ENCODE results near the gene EEF1G. TPM values are rescaled to one million over a fixed set of nuclear protein-coding genes. Genes with fewer than 3 reads are reported as not detected.

EEF1G gene
- total and polyA plus RNA-seq, 9 of the 15 experiments (the other 6 are each of a cell fraction or from before 2014, with no cell fraction given): 985 to 2,349 (median 2,035) TPM

- TF ChIP-seq E4F1 (CRISPR knock-in tag; IDR thresholded peaks at IDR 0.05; ENCODE audit: borderline replicate concordance): no peak
- peak in 1 of 2 experiments; percentile 70; a peak in 2 of 4 replicates for TF ChIP-seq SRF (CRISPR knock-in tag; IDR thresholded peaks at IDR 0.05)
- TF ChIP-seq RB1 (IDR thresholded peaks at IDR 0.05; ENCODE audit: low read depth): peak; percentile 23; the same call in 1 of the 2 replicates
- 0 out of 4 replicates have a peak, but pooled peaks of 1 of the 2 experiments have one; percentile 37 for TF ChIP-seq SIN3A (IDR thresholded peaks at IDR 0.05; ENCODE audit: borderline replicate concordance in 2 of 2, control insufficient read depth in 1 of 2, low read depth in 2 of 2, low read length in 2 of 2)
- no peak for TF ChIP-seq DDX20 (tag; IDR thresholded peaks at IDR 0.05; ENCODE audit: low read depth)
- no peak for TF ChIP-seq TRIM25 (IDR thresholded peaks at IDR 0.05; ENCODE audit: borderline replicate concordance)
- TF ChIP-seq RFX5 (IDR thresholded peaks at IDR 0.05; ENCODE audit: low read depth, low read length): no peak
- TF ChIP-seq CBX3 (IDR thresholded peaks at IDR 0.05; ENCODE audit: borderline replicate concordance in 1 of 2, low read length in 2 of 2): peak in 1 of 2 experiments; percentile 36; a peak in 1 of 3 replicates
- TF ChIP-seq MYBL2 (IDR thresholded peaks at IDR 0.05; ENCODE audit: low read depth): no peak
- no peak for TF ChIP-seq MYBL2 (CRISPR knock-in tag; IDR thresholded peaks at IDR 0.05; ENCODE audit: borderline replicate concordance)
- no peak for TF ChIP-seq KDM4B (IDR thresholded peaks at IDR 0.05; ENCODE audit: borderline replicate concordance in 2 of 2, low read depth in 1 of 2)
- no peak for TF ChIP-seq SIX5 (IDR thresholded peaks at IDR 0.05; ENCODE audit: borderline replicate concordance in 1 of 2, insufficient read depth in 1 of 2, low read depth in 1 of 2, low read length in 2 of 2)
- peak; percentile 78 for TF ChIP-seq ATF7 (IDR thresholded peaks at IDR 0.05)
- TF ChIP-seq ZNF165 (CRISPR knock-in tag; IDR thresholded peaks at IDR 0.05; ENCODE audit: borderline replicate concordance): no peak
- no peak for TF ChIP-seq ZNF282 (CRISPR knock-in tag; IDR thresholded peaks at IDR 0.05)
- TF ChIP-seq ZBTB8A (IDR thresholded peaks at IDR 0.05; ENCODE audit: partially characterized antibody): no peak
Measured at GRCh38 chr11:62560566-62561103, 13.1 kb downstream of the EEF1G start (continued).

Data from K562 (cell line).